ENCODE results near the gene CCDC14. TPM values are rescaled to one million over a fixed set of nuclear protein-coding genes. Genes with fewer than 3 reads are reported as not detected.

CCDC14 gene
- total and polyA plus RNA-seq, 4 experiments from 2014 or later = 6.3 to 47.0 (median 26.9) TPM

DNA sequence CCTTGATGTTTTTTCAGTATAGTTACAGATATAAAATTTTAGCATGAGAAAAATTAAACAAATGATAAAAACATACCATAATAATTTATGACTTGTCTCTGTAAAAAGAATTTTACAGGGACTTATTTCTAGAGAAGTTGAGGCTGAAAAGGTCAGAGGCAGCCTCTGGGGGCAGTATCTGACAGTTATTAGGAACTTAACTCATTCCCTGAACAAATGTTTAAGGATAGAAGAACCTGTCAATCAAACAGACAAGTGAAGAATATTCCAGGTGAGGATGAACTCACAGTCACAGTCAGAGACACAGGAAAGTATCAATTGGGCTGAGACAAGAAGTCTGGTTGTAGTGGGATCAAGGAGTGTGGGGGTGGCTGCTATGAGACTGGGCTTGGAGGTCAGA is 84.2 kb downstream of the CCDC14 start:
- H3K27ac Mint-ChIP-seq = no peak overlapping the region
- H3K27me3 ChIP-seq (ENCODE audit: insufficient read depth, low read length) = no peaks in the 10 kb centered on the region
- no peaks in the 10 kb centered on the region for H3K36me3 ChIP-seq (ENCODE audit: insufficient read depth, low read length)
- ChIA-PET CTCF (ENCODE audit: partially characterized antibody) (no interaction called here), POLR2A (ENCODE audit: partially characterized antibody) (no interaction called here)
- H3K27me3 Mint-ChIP-seq = peaks cover 15 to 17% of the 10 kb centered on the region in 2 donors
- H3K9me3 ChIP-seq (ENCODE audit: control insufficient read depth in 1 of 2, low read length in 2 of 2) = no peaks in the 10 kb centered on the region
- H3K9me3 Mint-ChIP-seq = peaks cover 0 to 2% (median 0%) of the 10 kb centered on the region in 8 donors
- no peaks in the 10 kb centered on the region for H3K4me1 Mint-ChIP-seq
- H3K4me1 ChIP-seq (ENCODE audit: insufficient read depth, low read length) = no peaks in the 10 kb centered on the region
- H3K36me3 Mint-ChIP-seq = no peaks in the 10 kb centered on the region
- intact Hi-C loops (cut with micrococcal nuclease) = no loop called here
- H3K4me3 Mint-ChIP-seq = no peak overlapping the region
- no peak overlapping the region for H3K4me3 ChIP-seq (ENCODE audit: low read length in 2 of 2)
- H3K27ac ChIP-seq (ENCODE audit: low read depth, low read length) = no peak overlapping the region
- no peak for DNase-seq

DNA sequence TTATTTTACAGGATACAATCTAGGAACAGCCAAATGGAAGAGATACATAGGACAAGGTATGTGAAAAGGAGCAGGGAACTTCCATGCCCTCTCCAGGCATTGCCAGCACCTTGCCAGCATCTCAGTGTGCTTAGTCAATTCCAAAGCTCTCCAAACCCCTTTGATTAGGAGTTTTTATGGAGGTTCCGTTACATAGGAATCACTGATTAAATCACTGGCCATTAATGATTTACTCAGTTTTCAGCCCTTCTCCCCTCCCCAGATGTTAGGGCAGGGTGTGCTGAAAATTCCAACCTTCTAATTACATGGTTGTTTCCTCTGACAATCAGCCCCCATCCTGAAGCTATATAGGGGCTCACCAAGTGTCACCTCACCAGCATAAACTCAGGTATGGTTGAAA is 88.4 kb downstream of the CCDC14 start:
- Mint-ChIP-seq H3K9me3 (peaks cover 0 to 2% (median 0%) of the 10 kb centered on the region in 8 donors), H3K4me3 (no peak overlapping the region), H3K27me3 (peaks cover 3 to 12% of the 10 kb centered on the region in 2 donors), H3K4me1 (no peaks in the 10 kb centered on the region), H3K27ac (no peak overlapping the region), H3K36me3 (no peaks in the 10 kb centered on the region)
- Histone ChIP-seq H3K4me3 (ENCODE audit: low read length in 2 of 2) (no peak overlapping the region), H3K9me3 (ENCODE audit: control insufficient read depth in 1 of 2, low read length in 2 of 2) (no peaks in the 10 kb centered on the region), H3K27ac (ENCODE audit: low read depth, low read length) (no peak overlapping the region), H3K36me3 (ENCODE audit: insufficient read depth, low read length) (no peaks in the 10 kb centered on the region), H3K27me3 (ENCODE audit: insufficient read depth, low read length) (no peaks in the 10 kb centered on the region), H3K4me1 (ENCODE audit: insufficient read depth, low read length) (no peaks in the 10 kb centered on the region)
- DNase-seq = no peak
- POLR2A ChIA-PET (ENCODE audit: partially characterized antibody) = no interaction called here
- intact Hi-C loops (cut with micrococcal nuclease) = no loop called here
- CTCF ChIA-PET (ENCODE audit: partially characterized antibody) = no interaction called here

- H3K36me3 Mint-ChIP-seq = no peaks in the 10 kb centered on the region
- no peak overlapping the region for H3K27ac ChIP-seq (ENCODE audit: low read depth, low read length)
- H3K27me3 Mint-ChIP-seq = peaks cover 3 to 12% of the 10 kb centered on the region in 2 donors
- peaks cover 0 to 2% (median 0%) of the 10 kb centered on the region in 8 donors for H3K9me3 Mint-ChIP-seq
- H3K4me3 Mint-ChIP-seq = no peak overlapping the region
- H3K27me3 ChIP-seq (ENCODE audit: insufficient read depth, low read length) = no peaks in the 10 kb centered on the region
- CTCF ChIA-PET (ENCODE audit: partially characterized antibody) = no interaction called here
- no peak overlapping the region for H3K4me3 ChIP-seq (ENCODE audit: low read length in 2 of 2)
- H3K36me3 ChIP-seq (ENCODE audit: insufficient read depth, low read length) = no peaks in the 10 kb centered on the region
- H3K27ac Mint-ChIP-seq = no peak overlapping the region
- POLR2A ChIA-PET (ENCODE audit: partially characterized antibody) = no interaction called here
- H3K4me1 Mint-ChIP-seq = no peaks in the 10 kb centered on the region
- DNase-seq = no peak
- H3K9me3 ChIP-seq (ENCODE audit: control insufficient read depth in 1 of 2, low read length in 2 of 2) = no peaks in the 10 kb centered on the region
- no peaks in the 10 kb centered on the region for H3K4me1 ChIP-seq (ENCODE audit: insufficient read depth, low read length)
- intact Hi-C loops (cut with micrococcal nuclease) = no loop called here
Measured at GRCh38 chr3:123871946-123872345, 89.1 kb downstream of the CCDC14 start.

- no peaks in the 10 kb centered on the region for H3K4me1 Mint-ChIP-seq
- no peaks in the 10 kb centered on the region for H3K36me3 Mint-ChIP-seq
- peaks cover 0 to 2% (median 0%) of the 10 kb centered on the region in 8 donors for H3K9me3 Mint-ChIP-seq
- Histone ChIP-seq H3K4me1 (ENCODE audit: insufficient read depth, low read length) (no peaks in the 10 kb centered on the region), H3K27ac (ENCODE audit: low read depth, low read length) (no peak overlapping the region), H3K36me3 (ENCODE audit: insufficient read depth, low read length) (no peaks in the 10 kb centered on the region), H3K9me3 (ENCODE audit: control insufficient read depth in 1 of 2, low read length in 2 of 2) (no peaks in the 10 kb centered on the region), H3K4me3 (ENCODE audit: low read length in 2 of 2) (no peak overlapping the region), H3K27me3 (ENCODE audit: insufficient read depth, low read length) (no peaks in the 10 kb centered on the region)
- H3K4me3 Mint-ChIP-seq = no peak overlapping the region
- no peak for DNase-seq
- H3K27me3 Mint-ChIP-seq = peaks cover 3 to 12% of the 10 kb centered on the region in 2 donors
- ChIA-PET CTCF (ENCODE audit: partially characterized antibody) (no interaction called here), POLR2A (ENCODE audit: partially characterized antibody) (no interaction called here)
- intact Hi-C loops (cut with micrococcal nuclease) = no loop called here
- no peak overlapping the region for H3K27ac Mint-ChIP-seq
Measured at GRCh38 chr3:123870033-123870432, 91.0 kb downstream of the CCDC14 start.

DNA sequence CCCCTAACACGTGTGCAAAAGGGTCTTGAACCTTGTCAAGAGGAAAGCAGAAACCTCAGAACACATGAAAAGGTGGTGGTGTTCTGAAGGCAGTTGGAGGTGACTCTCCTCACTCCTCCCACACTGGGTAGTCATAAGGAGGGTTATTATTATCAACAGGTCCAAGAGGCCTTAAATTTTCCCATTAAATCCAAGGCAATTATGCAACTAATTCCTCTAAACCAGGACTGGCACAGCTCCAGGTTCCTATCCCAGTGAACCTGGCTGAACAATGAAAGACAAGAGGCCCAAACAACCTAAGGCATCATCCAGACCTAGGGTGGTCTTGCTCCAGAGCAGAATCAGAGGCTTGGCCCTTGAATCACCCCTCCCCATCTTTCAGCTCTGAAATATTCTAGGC is 91.9 kb downstream of the CCDC14 start:
- intact Hi-C loops (cut with micrococcal nuclease) = no loop called here
- peaks cover 0 to 3% (median 0%) of the 10 kb centered on the region in 8 donors for H3K9me3 Mint-ChIP-seq
- H3K27ac Mint-ChIP-seq = no peak overlapping the region
- H3K36me3 Mint-ChIP-seq = no peaks in the 10 kb centered on the region
- H3K4me1 Mint-ChIP-seq = no peaks in the 10 kb centered on the region
- Histone ChIP-seq H3K9me3 (ENCODE audit: control insufficient read depth in 1 of 2, low read length in 2 of 2) (no peaks in the 10 kb centered on the region), H3K36me3 (ENCODE audit: insufficient read depth, low read length) (no peaks in the 10 kb centered on the region), H3K4me3 (ENCODE audit: low read length in 2 of 2) (no peak overlapping the region), H3K4me1 (ENCODE audit: insufficient read depth, low read length) (no peaks in the 10 kb centered on the region), H3K27ac (ENCODE audit: low read depth, low read length) (no peak overlapping the region), H3K27me3 (ENCODE audit: insufficient read depth, low read length) (no peaks in the 10 kb centered on the region)
- ChIA-PET CTCF (ENCODE audit: partially characterized antibody) (no interaction called here), POLR2A (ENCODE audit: partially characterized antibody) (no interaction called here)
- no peak for DNase-seq
- no peak overlapping the region for H3K4me3 Mint-ChIP-seq
- H3K27me3 Mint-ChIP-seq = peaks cover 3 to 12% of the 10 kb centered on the region in 2 donors

- H3K4me1 Mint-ChIP-seq = no peaks in the 10 kb centered on the region
- H3K36me3 Mint-ChIP-seq = no peaks in the 10 kb centered on the region
- H3K27ac Mint-ChIP-seq = no peak overlapping the region
- Histone ChIP-seq H3K4me3 (ENCODE audit: low read length in 2 of 2) (no peak overlapping the region), H3K36me3 (ENCODE audit: insufficient read depth, low read length) (no peaks in the 10 kb centered on the region), H3K27me3 (ENCODE audit: insufficient read depth, low read length) (no peaks in the 10 kb centered on the region), H3K27ac (ENCODE audit: low read depth, low read length) (no peak overlapping the region), H3K4me1 (ENCODE audit: insufficient read depth, low read length) (no peaks in the 10 kb centered on the region), H3K9me3 (ENCODE audit: control insufficient read depth in 1 of 2, low read length in 2 of 2) (no peaks in the 10 kb centered on the region)
- intact Hi-C loops (cut with micrococcal nuclease) = no loop called here
- peaks cover 0 to 2% (median 0%) of the 10 kb centered on the region in 8 donors for H3K9me3 Mint-ChIP-seq
- H3K27me3 Mint-ChIP-seq = peaks cover 0 to 2% of the 10 kb centered on the region in 2 donors
- no peak overlapping the region for H3K4me3 Mint-ChIP-seq
- CTCF ChIA-PET (ENCODE audit: partially characterized antibody) = no interaction called here
- no peak for DNase-seq
- POLR2A ChIA-PET (ENCODE audit: partially characterized antibody) = no interaction called here
Measured at GRCh38 chr3:123864706-123865105, 96.3 kb downstream of the CCDC14 start.

Other genes with a start within 250 kb of the CCDC14 start
- not detected for gene MYLK, start 76.9 kb downstream of the CCDC14 start, total RNA-seq
- gene MYLK, start 76.9 kb downstream of the CCDC14 start, polyA plus RNA-seq = under 1 TPM in 1 of 2 donors, not detected in 1; 0.18 TPM
- gene ROPN1, start 30.9 kb upstream of the CCDC14 start, total RNA-seq = not detected
- gene ROPN1, start 30.9 kb upstream of the CCDC14 start, polyA plus RNA-seq = not detected
- 10 to 100 TPM; 14.5 to 15.6 TPM for gene KALRN, start 72.1 kb upstream of the CCDC14 start, total RNA-seq
- gene KALRN, start 72.1 kb upstream of the CCDC14 start, polyA plus RNA-seq = 1 to 10 TPM; 2.6 to 4.3 TPM